Measurements from ENCODE around the gene C11orf24. TPM values are rescaled to one million over a fixed set of nuclear protein-coding genes. Genes with fewer than 3 reads are reported as not detected.
"Not testable (repeated sequence)": the region's sequence is repeated elsewhere in the genome, so short reads cannot be mapped to it uniquely, and the experiment has no call there.

The C11orf24 gene
- total and polyA plus RNA-seq, 2 of the 8 experiments (the other 6 are each of a cell fraction or from before 2014, with no cell fraction given), result 45.4 to 51.7 TPM

- TF ChIP-seq BRCA1 (IDR thresholded peaks at IDR 0.05; ENCODE audit: low read depth, low read length) (no peak), CTBP2 (IDR thresholded peaks at IDR 0.05; ENCODE audit: borderline replicate concordance, insufficient read depth, insufficient read length, low read length) (no peak), RXRA (IDR thresholded peaks at IDR 0.05; ENCODE audit: insufficient read depth, low read depth, low read length) (no peak), TBP (IDR thresholded peaks at IDR 0.05; ENCODE audit: low read depth, low read length) (no peak)
Observed at GRCh38 chr11:68251765-68252164, 20.0 kb downstream of the C11orf24 start (continued).

- H3K36me3 ChIP-seq (ENCODE audit: control insufficient read depth in 2 of 4, insufficient read depth in 4 of 4, low read length in 3 of 4); H3K79me1 ChIP-seq (ENCODE audit: low read depth, low read length); H4K8ac ChIP-seq (ENCODE audit: extremely low read depth, insufficient read depth, low read length); DNase-seq (ENCODE audit: low read depth in 1 of 2, low spot score in 2 of 2); H3K27ac ChIP-seq (ENCODE audit: low read depth, low read length); H3K27me3 ChIP-seq (replicated peaks in 1 of 4; ENCODE audit: control insufficient read depth in 3 of 4, extremely low read depth in 1 of 4, insufficient read depth in 3 of 4, low read length in 3 of 4); H3K23me2 ChIP-seq (ENCODE audit: low read depth, low read length); H3K9me3 ChIP-seq (ENCODE audit: insufficient read depth in 2 of 2, low read depth in 1 of 2, low read length in 1 of 2); H3K56ac ChIP-seq (replicated peaks; ENCODE audit: insufficient read length, low read depth, low read length); H3K4me3 ChIP-seq (ENCODE audit: extremely low read depth in 1 of 4, insufficient read depth in 2 of 4, low read depth in 3 of 4, low read length in 4 of 4); H3K4me1 ChIP-seq (replicated peaks in 1 of 4; ENCODE audit: control insufficient read depth in 3 of 4, insufficient read depth in 4 of 4, low read length in 3 of 4); H4K91ac ChIP-seq (replicated peaks; ENCODE audit: insufficient read length, low read length); H2BK15ac ChIP-seq (ENCODE audit: low read length); H3K4ac ChIP-seq (replicated peaks; ENCODE audit: insufficient read length, low read depth, low read length); H2BK12ac ChIP-seq (ENCODE audit: low read depth, low read length); H2BK120ac ChIP-seq (replicated peaks; ENCODE audit: low read depth, low read length); H3K18ac ChIP-seq (ENCODE audit: extremely low read depth, low read length); H3K9ac ChIP-seq (replicated peaks in 1 of 4; ENCODE audit: extremely low read depth in 1 of 4, low read depth in 3 of 4, low read length in 3 of 4); H3K79me2 ChIP-seq (ENCODE audit: control insufficient read depth in 1 of 2, insufficient read depth in 2 of 2, low read length in 2 of 2); H3K14ac ChIP-seq (ENCODE audit: insufficient read length); FAIRE-seq; H4K5ac ChIP-seq (ENCODE audit: insufficient read length, low read depth, low read length); H4K20me1 ChIP-seq (replicated peaks in 1 of 2; ENCODE audit: control insufficient read depth in 1 of 2, insufficient read depth in 2 of 2, low read length in 2 of 2); H2BK20ac ChIP-seq (ENCODE audit: low read length); H2AK5ac ChIP-seq (ENCODE audit: low read depth, low read length); H2BK5ac ChIP-seq (ENCODE audit: low read depth, low read length); H3K4me2 ChIP-seq (ENCODE audit: insufficient read depth in 1 of 2, low read depth in 2 of 2, low read length in 2 of 2); H2AFZ ChIP-seq (ENCODE audit: low read length); H3K23ac ChIP-seq (ENCODE audit: insufficient read length): not testable (repeated sequence)
- CTCF ChIA-PET (ENCODE audit: partially characterized antibody), result interaction anchor here (0.9 to 5.5 kb wide), 2 partner anchors 11 to 13 kb away, joined by 5 to 34 read pairs; no protein-coding TSS in a partner anchor
- POLR2A ChIA-PET (ENCODE audit: partially characterized antibody), result interaction anchor here (0.6 kb wide), 1 partner anchor 109 kb away, joined by 3 read pairs; no protein-coding TSS in a partner anchor
- WGBS, 2 experiments (ENCODE audit: extremely low coverage in 1 of 2, insufficient coverage in 1 of 2, insufficient read length in 1 of 2, insufficient replicate concordance in 2 of 2, low coverage in 1 of 2, low lambda C conversion rate in 2 of 2, missing lambda C conversion rate in 1 of 2), result 74% methylated on average over 5 of the region's 5 CpGs; no CpG with 5 or more reads in 1 of the 2 experiments
Observed at GRCh38 chr11:68244912-68245311, 26.9 kb downstream of the C11orf24 start.
